Central memory CD4-positive, alpha-beta T cell (primary cell): ENCODE results near the gene CDK5RAP2.

Experiments used
- DNase-seq: peaks from one replicate; pipeline ENCODE4 v3.0.0; 2022

The CDK5RAP2 gene

GRCh38 chr9:120433701-120434100 is 146.3 kb downstream of the CDK5RAP2 start:
- no peak for DNase-seq

DNA sequence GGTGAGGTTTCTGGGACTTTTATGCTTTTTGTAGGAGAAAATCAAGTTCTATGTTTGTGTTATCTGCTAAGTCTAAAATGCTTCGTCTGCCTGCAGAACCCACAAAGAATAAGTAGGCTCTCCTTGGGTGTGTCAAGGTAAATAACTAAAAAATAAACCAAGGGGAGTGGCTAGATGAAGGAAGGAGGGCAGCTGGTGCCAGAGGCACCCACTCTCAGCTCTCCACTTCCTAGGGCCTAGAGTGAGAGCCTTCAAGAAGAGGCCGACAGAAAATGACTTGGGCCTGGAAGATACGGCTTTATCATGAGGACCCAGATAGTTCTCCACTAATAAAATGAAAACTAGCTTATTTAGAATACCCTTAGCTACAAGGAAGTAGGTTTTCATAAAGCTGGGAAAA is 147.4 kb downstream of the CDK5RAP2 start:
- no peak for DNase-seq

GRCh38 chr9:120431268-120431667 is 148.7 kb downstream of the CDK5RAP2 start:
- no peak for DNase-seq

- no peak for DNase-seq
Measured at GRCh38 chr9:120424248-120424647, 155.7 kb downstream of the CDK5RAP2 start.

GRCh38 chr9:120423812-120424211 is 156.2 kb downstream of the CDK5RAP2 start:
- no peak for DNase-seq

DNA sequence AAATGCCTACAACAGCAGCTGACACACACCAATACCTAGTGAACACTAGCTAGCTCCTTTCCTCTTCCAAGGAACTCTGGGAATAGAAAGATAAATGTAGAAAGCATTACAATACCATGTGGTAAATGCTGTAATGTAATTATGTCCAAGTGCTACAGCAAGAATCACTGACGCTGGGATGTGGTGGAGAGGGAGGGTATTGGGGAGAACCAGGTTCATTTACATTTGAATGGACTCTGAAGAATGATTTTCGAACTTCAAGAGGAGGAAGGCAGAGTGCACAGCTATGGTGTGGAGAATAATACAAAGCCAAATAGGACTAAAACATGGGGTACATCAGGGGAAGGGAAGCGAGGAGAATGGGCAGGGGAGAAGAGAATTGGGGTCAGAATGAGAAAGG is 158.0 kb downstream of the CDK5RAP2 start:
- DNase-seq = no peak

DNA sequence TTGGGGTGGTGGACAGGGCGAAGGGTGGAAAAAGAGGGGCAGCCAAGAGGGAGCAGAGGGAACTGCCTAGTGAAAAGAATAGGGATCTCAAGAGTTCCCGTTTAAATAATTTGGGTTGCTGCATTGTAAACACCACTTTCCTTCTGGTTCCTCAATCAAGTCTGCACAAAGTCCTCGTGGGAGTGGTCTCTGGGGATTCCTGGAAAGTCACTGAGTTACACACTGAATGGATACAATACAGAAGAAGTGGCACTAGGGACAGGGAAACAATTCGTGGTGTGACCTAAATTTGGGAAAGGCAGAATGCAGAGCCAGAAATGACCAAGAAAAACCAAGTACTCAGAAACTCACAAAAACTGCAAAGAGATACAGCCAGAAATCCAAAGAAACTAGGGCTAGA is 161.7 kb downstream of the CDK5RAP2 start:
- DNase-seq = no peak

DNA sequence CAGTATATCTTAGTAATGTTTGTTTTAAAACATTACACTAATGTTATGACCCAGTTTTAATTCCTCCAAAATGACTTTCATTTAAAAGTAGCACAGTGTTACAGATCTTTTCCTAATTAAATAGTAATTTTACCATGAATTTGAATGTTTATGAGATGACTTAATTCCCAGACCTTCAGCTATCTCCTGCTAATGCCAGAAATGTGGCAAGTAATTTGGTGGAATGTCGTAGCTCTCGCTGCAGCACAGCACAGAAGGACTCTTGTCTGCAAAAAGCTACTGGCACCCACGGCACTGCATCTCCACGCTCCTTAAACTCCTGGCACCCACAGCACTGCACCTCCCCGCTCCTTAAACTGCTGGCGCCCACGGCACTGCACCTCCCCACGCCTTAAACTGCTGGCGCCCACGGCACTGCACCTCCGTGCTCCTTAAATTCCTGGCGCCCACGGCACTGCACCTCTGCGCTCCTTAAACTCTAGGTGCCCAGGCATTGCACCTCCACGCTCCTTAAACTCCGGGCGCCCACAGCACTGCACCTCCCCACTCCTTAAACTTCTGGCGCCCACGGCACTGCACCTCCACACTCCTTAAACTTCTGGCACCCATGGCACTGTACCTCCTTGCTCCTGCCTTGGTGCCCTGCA is 163.1 kb downstream of the CDK5RAP2 start:
- DNase-seq = no peak

DNA sequence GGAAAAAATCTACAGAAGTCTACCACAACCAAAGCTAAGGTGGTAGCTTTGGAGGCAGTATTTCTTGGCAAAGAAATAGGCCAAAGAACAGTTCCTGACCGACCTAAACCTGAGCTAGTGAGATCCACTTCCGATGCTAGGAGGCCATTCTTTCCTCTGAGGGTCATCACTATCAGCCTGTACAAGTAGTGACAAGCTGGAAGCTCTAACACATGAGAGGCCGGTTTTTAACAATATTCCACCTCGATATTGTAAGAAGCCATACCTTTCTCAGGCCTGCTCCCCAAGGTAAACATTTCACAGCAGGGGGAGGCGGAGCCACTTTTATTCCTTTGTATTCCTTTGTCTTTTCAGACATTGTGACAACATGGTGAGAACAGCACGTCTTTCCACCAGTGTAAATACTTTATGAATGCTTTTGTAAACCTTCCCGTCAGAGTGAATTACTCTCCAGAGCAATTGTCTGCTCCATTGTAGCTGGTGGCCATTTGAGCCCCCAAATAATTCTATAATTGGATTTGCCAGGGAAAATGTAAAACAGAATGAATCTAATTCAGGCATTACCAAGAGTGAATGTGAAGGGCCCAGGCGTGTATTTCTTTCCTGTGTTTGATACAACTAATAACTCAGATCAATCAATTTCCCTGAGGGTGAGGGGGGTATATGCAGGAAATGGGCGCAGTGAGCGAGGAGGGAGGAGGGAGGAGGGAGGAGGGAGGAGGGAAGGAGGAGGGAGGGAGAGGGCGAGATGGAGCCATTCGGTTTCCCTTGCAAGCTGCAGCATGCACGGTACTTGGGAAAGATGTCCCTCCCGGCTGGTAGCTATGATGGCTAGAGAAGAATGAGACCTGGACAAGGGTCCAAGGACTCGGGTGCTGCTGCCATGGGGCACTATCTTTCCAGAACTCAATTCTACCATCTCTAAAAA is 166.6 kb downstream of the CDK5RAP2 start:
- DNase-seq = no peak

DNA sequence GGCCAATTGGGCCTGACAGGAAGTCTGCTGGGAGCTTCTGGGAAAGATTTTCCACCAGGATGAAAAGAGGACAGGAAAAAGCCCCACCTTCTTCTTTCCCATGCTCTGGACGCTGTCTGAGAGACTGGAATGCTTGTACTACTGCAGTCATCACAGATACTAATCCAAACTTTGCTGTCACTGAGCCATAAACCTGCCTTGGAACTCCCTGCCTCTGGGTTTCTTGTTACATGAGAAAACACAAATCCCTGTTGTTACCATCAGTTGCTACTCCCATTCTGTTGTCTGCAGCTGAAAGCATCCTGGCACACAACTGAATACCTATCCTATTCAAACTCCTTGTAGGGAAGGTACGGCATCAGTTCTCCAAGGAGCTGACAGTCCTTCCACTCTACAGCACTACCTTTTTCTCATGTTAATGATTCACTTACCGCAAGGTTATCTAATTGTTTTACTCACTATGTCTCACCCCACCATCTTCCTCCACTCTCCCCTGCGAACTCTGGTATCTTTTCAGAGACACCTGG is 167.5 kb downstream of the CDK5RAP2 start:
- DNase-seq = no peak

GRCh38 chr9:120411862-120412424 is 168.0 kb downstream of the CDK5RAP2 start:
- DNase-seq = no peak

GRCh38 chr9:120410925-120411501 is 169.0 kb downstream of the CDK5RAP2 start:
- DNase-seq = no peak

GRCh38 chr9:120408680-120409258 is 171.2 kb downstream of the CDK5RAP2 start:
- DNase-seq = no peak

GRCh38 chr9:120405860-120406259 is 174.1 kb downstream of the CDK5RAP2 start:
- no peak for DNase-seq

GRCh38 chr9:120405134-120405533 is 174.8 kb downstream of the CDK5RAP2 start:
- no peak for DNase-seq

- no peak for DNase-seq
Measured at GRCh38 chr9:120403543-120403856, 176.5 kb downstream of the CDK5RAP2 start.

- no peak for DNase-seq
Measured at GRCh38 chr9:120402741-120403542, 177.0 kb downstream of the CDK5RAP2 start.

DNA sequence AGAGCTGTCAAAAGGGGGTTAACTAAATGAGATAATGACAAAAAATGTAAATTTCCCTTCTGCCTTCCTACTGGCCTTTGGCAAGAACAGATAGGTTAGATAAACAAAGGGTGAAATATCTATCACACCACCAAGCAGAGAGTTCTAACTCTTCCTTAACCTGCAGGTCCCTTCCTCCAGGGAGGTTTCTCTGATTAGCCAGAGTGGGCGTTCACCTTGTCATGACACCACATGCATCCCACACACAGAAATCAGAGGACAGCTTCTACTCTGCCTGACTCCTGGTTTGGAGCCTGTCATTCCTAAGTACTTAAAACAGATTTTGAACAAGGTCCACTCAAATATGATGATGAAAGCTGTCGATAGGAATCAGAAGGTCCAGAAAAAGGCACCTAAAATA is 180.0 kb downstream of the CDK5RAP2 start:
- DNase-seq = no peak

DNA sequence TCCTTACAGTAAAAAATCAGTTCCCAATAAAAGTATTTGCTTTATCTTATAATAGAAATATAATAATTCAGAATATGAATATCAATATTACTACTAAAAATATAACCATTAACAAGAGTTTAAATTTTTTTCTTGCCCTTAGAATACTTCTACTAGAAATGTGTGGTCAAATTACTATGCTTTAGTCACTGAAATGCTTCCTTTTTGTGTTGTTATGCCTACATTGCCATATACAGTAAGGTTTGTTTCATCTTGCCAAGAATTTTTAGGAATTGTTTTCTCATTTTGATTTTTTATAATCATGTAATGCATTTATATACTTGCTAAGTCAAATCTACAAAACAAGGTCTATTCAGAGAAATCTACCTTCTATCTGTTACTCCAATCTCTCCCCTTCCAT is 181.7 kb downstream of the CDK5RAP2 start:
- DNase-seq = no peak

DNA sequence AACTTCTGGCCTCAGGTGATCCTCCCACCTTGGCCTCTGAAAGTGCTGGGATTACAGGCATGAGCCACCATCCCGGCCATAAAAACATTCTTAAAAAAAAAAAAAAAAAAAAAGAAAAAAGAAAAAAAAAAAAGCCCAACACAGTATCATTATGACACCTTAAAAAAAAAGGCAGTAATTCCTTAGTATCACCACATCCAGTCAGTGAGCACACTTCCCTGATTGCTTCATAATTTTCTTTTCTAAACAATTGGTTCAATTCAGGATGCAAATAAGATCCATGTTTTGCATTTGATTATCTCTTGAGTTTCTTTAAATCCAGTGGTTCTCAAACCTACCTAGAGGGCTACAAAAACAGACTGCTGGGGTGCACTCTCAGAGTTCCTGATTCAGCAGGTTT is 182.5 kb downstream of the CDK5RAP2 start:
- no peak for DNase-seq

GRCh38 chr9:120396931-120397330 is 183.0 kb downstream of the CDK5RAP2 start:
- no peak for DNase-seq

DNA sequence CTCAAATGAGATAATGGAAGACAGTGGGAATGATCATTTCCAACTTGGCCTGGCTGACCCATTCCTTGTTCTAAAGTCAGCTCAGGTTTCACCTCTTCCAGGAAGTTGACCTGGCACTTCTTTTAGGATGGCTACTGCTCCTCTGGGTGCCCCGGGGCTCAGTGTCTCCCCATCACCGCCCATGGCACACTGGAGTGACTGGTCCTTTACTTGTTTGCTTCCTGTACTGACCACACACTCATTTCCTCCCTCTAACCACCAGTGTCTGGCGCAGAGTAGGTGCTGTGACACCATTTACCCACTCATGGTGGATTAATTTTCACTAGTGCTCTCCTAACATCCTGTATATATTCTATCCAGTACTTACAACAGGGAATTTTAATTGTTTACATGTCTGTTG is 183.5 kb downstream of the CDK5RAP2 start:
- DNase-seq = no peak
